SHP77 treated with DMSO at 0.1 percent for 48 hours (cell line): ENCODE results near the gene AGRN.
"Not testable (repeated sequence)": the region's sequence is repeated elsewhere in the genome, so short reads cannot be mapped to it uniquely, and the experiment has no call there.

Experiments used
- DNase-seq: peaks from one replicate; lab custom pipeline; 2025; lab: John Stamatoyannopoulos, UW

AGRN gene

DNA sequence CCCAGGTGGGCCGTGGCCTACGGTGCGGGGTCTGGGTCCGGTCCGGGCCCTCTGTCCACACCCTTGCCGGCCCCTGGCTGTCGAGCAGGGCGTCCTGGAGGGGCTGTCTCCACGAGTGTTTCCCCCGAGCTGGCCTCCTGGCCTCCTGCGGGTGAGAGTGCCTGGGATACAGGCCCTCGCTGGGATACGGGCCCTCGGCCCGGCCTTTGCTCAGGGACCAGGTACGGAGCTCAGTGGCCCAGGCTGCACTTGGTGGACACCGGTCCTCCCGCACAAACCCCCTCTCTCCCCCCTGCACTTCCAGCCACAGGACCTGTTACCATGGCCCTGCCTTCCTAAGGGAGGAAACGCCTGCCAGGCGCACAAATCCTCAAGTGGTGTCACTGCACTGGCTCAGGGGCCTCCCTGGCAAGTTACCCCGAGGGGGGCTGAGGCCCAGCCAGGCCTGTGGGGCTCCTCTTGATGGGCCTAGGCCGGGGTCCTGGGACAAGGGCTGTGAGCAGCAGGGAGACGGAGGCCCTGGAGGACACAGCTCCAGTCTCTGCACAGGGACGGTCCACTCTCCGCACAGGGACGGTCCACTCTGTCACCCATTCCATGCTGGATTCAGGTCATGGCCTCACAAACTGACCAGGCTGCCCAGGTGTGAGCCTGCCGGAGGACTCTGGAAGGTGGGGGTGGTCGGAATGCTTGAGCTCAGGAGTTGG, 72.4 kb downstream of the AGRN start:
- no peak for DNase-seq

DNA sequence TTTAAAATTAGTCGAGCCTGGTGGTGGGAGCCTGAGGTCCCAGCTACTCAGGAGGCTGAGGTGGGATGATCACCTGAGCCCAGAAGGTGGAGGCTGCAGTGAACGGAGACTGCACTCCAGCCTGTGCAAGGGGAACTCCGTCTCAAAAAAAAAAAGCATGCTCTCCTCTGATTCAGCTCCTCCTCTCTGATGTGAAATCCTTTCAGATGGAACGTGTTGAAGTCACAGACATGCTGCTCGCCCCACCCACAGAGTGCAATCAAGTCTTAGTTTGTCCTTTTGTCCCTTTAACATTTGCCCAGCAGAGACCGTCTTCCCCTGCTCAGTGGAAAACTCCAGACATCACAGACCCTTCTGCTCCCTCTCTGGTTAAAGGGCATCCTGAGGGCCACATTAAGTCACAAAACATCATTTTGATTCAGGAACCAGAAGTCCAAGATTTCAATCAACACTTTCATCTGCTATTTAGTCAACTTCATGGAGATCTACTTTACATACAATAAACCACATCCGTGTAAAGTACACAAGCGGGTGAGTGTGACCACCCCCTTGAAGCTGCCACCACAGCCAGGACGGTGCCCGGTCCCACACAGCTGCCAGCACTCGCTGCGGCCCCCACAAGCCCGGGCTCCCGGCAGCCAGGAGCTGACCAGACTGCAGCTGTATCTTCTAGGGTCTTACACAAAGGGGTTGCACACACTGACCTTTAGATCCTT, 73.1 kb downstream of the AGRN start:
- DNase-seq, result no peak

DNA sequence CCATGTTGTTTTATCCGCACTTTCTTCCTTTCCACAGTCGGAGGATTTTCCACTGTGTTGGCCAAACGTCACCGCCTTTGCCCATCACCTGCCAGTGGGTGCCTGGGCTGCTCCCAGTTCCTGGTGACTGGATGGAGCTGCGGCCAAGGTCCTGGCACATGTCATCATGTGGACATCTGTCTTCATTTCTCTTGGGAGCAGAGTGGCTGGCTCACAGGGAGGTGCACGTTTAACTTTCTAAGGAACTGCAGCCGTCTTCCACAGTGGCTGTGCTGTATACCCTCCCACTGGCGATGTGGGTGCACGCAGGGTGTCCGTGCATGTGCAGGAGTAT, 73.7 kb downstream of the AGRN start:
- no peak for DNase-seq

DNA sequence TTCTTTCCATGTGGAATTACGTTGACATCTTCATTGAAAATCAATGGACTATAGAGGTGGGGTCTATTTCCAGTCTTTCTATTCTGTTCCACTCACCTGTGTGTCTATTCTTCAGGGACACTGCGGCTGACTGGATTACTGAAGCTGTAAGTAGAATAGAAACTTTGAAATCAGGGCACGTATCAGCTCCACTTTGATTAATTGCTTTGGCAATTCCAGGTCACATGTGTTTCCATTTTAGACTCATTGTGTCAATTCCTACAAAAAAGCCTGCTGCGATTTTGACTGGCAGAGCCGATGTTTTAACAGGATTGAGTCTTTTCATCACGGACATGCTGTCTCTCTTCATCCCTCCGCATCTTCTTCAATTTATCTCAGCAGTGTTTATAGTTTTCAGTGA, 75.1 kb downstream of the AGRN start:
- no peak for DNase-seq

DNA sequence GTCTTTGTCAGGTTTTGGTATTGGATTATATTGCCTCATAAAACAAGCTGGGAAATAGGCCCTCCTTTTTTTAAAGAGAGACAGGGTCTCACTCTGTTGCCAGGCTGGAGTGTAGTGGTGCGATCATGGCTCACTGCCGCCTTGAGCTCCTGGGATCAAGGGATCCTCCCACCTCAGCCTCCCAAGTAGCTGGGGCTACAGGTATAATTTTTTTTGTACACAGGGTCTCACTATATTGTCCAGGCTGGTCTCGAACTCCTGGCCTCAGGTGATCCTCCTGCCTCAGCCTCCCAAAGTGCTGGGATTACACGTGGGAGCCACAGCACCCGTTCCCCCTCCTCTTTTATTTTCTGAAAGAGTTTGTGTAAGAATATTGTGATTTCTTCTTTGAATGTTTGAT, 76.2 kb downstream of the AGRN start:
- DNase-seq, result not testable (repeated sequence)

DNA sequence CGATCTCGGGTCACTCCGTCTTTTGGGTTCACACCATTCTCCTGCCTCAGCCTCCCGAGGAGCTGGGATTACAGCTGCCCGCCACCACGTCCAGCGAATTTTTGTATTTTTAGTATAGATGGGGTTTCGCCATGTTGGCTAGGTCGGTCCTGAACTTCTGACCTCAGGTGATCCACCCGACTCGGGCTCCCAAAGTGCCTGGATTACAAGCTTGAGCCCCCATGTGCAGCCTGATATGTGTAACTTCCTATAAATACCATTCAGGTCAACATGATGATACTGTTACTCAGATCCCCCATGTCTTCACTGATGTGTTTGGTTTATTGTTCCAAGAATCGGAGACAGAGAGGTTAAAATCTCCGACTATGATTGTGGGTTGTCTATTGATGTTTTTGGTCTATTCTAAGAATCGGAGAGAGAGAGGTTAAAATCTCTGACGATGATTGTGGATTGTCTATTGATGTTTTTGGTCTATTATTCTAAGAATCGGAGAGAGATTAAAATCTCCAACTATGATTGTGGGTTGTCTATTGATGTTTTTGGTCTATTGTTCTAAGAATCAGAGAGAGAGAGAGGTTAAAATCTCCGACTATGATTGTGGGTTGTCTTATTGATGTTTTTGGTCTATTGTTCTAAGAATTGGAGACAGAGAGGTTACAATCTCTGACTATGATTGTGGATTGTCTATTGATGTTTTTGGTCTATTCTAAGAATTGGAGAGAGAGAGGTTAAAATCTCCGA, 78.9 kb downstream of the AGRN start:
- DNase-seq, result no peak

DNA sequence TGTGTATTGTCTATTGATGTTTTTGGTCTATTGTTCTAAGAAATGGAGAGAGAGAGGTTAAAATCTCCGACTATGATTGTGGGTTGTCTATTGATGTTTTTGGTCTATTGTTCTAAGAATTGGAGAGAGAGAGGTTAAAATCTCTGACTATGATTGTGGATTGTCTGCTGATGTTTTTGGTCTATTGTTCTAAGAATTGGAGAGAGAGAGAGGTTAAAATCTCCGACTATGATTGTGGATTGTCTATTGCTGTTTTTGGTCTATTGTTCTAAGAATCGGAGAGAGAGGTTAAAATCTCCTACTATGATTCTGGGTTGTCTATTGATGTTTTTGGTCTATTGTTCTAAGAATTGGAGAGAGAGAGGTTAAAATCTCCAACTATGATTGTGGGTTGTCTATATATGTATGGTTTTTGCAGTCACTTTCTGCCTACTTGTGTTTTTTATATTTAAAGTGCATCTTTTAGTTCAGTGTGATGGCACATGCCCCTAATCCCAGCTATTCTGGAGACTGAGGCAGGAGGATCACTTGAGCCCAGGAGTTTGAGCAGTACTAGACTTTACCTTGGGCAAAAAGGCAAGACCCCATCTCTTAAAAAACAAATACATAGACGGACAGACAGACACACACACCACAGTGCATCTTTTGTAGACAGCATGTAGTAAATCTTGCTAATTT, 79.7 kb downstream of the AGRN start:
- DNase-seq, result no peak

DNA sequence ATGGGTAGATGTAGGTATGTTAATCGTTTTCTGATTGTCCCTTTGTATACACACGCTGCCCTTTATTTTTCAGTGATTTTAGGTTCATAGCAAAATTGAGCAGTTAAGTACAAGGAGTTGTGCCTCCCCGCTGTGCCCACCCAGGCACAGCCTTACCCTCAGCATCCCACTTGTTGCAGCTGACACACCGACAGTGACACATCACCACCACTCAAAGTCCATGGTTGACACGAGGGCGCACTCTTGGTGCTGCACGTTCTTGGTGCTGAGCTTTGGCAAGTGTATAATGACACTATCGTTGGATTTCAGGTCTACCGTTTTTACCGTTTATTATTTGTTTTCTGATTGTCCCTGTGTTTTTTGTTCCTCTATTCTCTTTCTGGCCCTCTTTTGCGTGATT, 80.4 kb downstream of the AGRN start:
- no peak for DNase-seq

DNA sequence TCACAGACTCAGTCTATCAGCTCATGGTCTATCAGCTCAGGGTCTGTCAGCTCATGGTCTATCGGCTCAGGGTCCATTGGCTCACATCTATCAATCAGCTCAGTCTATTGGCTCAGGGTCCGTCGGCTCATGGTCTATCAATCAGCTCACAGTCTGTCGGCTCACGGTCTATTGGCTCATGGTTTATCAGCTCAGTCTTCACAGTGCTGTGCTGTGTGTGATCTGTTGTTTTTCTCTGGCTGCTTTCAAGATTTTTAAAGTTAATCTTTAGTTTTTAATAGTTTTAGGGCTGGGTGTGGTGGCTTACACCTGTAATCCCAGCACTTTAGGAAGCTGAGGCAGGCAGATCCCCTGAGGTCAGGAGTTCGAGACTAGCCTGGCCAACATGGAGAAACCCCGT, 81.6 kb downstream of the AGRN start:
- DNase-seq, result no peak

DNA sequence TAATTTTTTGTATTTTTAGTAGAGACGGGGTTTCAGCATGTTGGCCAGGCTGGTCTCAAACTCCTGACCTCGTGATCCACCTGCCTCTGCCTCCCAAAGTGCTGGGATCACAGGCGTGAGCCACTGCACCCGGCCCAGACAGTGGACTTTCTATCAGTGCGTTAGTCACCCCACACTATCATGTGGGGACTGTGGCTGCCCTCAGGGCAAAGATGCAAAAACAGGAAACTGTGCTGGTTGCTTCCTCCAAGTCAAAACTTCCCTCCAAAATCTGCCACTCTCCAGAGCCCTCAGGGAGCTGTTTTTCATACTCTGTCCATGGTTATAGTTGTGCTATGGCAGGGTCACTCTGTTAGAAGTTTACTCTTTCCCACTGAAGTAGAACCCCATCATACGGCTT, 84.2 kb downstream of the AGRN start:
- not testable (repeated sequence) for DNase-seq
